Measurements from ENCODE around the gene NAPSA.
"Not testable (repeated sequence)": the region's sequence is repeated elsewhere in the genome, so short reads cannot be mapped to it uniquely, and the experiment has no call there.

NAPSA gene

DNA sequence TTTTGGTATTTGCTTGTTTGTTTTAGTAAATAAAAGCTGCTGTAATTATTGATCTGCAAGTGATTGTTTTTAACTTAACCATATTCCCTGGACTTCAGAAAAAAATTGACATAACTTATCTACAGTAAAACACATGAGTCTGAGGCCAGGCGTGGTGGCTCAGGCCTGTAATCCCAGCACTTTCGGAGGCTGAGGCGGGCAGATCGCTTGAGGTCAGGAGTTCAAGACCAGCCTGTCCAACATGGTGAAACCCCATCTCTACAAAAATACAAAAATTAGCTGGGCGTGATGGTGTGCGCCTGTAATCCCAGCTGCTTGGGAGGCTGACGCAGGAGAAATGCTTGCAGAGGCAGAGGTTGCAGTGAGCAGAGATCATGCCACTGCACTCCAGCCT is 12.0 kb downstream of the NAPSA start:
- not testable (repeated sequence) for H3K4ac ChIP-seq (ENCODE audit: low read depth, low read length); H3K23ac ChIP-seq (ENCODE audit: low read length); H3K9ac ChIP-seq (ENCODE audit: low read length); H3K79me2 ChIP-seq (ENCODE audit: control insufficient read depth, insufficient read depth, low read length, poor library complexity); H3K27ac ChIP-seq (ENCODE audit: low read depth, low read length); H3K9me3 ChIP-seq (ENCODE audit: insufficient read depth, low read depth, low read length); H4K8ac ChIP-seq (ENCODE audit: low read depth, low read length); H3K4me2 ChIP-seq (ENCODE audit: low read length); DNase-seq; H2AK5ac ChIP-seq (ENCODE audit: low read length); H2BK12ac ChIP-seq (ENCODE audit: low read length); H2BK5ac ChIP-seq (ENCODE audit: low read depth, low read length, poor library complexity); H4K12ac ChIP-seq (ENCODE audit: low read depth, low read length); H3K79me1 ChIP-seq (ENCODE audit: low read length); H3K4me1 ChIP-seq (ENCODE audit: control insufficient read depth in 1 of 2, insufficient read depth in 2 of 2, low read length in 2 of 2); H3K36me3 ChIP-seq (ENCODE audit: control insufficient read depth in 1 of 2, insufficient read depth in 2 of 2, low read length in 2 of 2); H3K4me3 ChIP-seq (ENCODE audit: low read depth, low read length); H3K14ac ChIP-seq (ENCODE audit: low read length); H3K27me3 ChIP-seq (ENCODE audit: insufficient read depth, low read length); H4K91ac ChIP-seq (ENCODE audit: low read depth, low read length); H2AFZ ChIP-seq (ENCODE audit: insufficient read depth, low read length, poor library complexity); H2BK120ac ChIP-seq (ENCODE audit: insufficient read depth, low read length, poor library complexity); H3K18ac ChIP-seq (ENCODE audit: low read length)
- WGBS (ENCODE audit: extremely low coverage, insufficient coverage, insufficient read length), result no CpG with 5 or more reads among the region's 7 CpGs

DNA sequence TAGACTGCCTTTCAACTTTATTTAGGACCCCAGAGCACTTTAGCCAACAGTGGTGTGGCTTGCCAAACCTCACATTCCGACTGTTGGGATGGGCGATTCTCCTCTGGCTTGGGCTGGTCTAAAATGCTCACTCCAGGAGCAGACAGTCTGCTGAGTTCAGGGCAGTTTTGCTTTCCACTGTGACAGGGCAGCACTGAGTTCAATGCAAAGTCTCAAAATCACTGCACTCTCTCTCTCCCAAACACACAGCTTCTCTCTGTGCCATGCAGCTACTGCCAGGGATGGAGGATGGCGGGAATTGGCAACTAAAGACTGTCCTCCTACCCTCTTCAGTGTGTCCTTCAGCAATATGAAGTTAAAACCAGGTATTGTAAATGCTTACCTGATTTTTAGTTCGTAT is 13.2 kb downstream of the NAPSA start:
- no peak overlapping the region for H3K23ac ChIP-seq (ENCODE audit: low read length)
- no peak overlapping the region for H2BK5ac ChIP-seq (ENCODE audit: low read depth, low read length, poor library complexity)
- no peaks in the 10 kb centered on the region for H3K27me3 ChIP-seq (ENCODE audit: insufficient read depth, low read length)
- no peak overlapping the region for H3K27ac ChIP-seq (ENCODE audit: low read depth, low read length)
- peaks cover 0 to 1% of the 10 kb centered on the region in 2 experiments for H3K36me3 ChIP-seq (ENCODE audit: control insufficient read depth in 1 of 2, insufficient read depth in 2 of 2, low read length in 2 of 2)
- no peak overlapping the region for H2AFZ ChIP-seq (ENCODE audit: insufficient read depth, low read length, poor library complexity)
- H3K79me1 ChIP-seq (ENCODE audit: low read length), result peaks cover 8% of the 10 kb centered on the region
- no peak overlapping the region for H3K4me3 ChIP-seq (ENCODE audit: low read depth, low read length)
- DNase-seq, result no peak
- H3K79me2 ChIP-seq (ENCODE audit: control insufficient read depth, insufficient read depth, low read length, poor library complexity), result no peaks in the 10 kb centered on the region
- no peak overlapping the region for H4K91ac ChIP-seq (ENCODE audit: low read depth, low read length)
- no peak overlapping the region for H3K18ac ChIP-seq (ENCODE audit: low read length)
- H3K4ac ChIP-seq (ENCODE audit: low read depth, low read length), result no peak overlapping the region
- no peak overlapping the region for H4K8ac ChIP-seq (ENCODE audit: low read depth, low read length)
- H3K14ac ChIP-seq (ENCODE audit: low read length), result no peak overlapping the region
- no CpG with 5 or more reads among the region's 4 CpGs for WGBS (ENCODE audit: extremely low coverage, insufficient coverage, insufficient read length)
- no peak overlapping the region for H2BK12ac ChIP-seq (ENCODE audit: low read length)
- H3K4me2 ChIP-seq (ENCODE audit: low read length), result no peak overlapping the region
- H3K9me3 ChIP-seq (ENCODE audit: insufficient read depth, low read depth, low read length), result no peaks in the 10 kb centered on the region
- H3K4me1 ChIP-seq (ENCODE audit: control insufficient read depth in 1 of 2, insufficient read depth in 2 of 2, low read length in 2 of 2), result peaks cover 14% of the 10 kb centered on the region in 2 experiments
- no peak overlapping the region for H2BK120ac ChIP-seq (ENCODE audit: insufficient read depth, low read length, poor library complexity)
- no peak overlapping the region for H4K12ac ChIP-seq (ENCODE audit: low read depth, low read length)
- H2AK5ac ChIP-seq (ENCODE audit: low read length), result no peak overlapping the region
- H3K9ac ChIP-seq (ENCODE audit: low read length), result no peak overlapping the region

DNA sequence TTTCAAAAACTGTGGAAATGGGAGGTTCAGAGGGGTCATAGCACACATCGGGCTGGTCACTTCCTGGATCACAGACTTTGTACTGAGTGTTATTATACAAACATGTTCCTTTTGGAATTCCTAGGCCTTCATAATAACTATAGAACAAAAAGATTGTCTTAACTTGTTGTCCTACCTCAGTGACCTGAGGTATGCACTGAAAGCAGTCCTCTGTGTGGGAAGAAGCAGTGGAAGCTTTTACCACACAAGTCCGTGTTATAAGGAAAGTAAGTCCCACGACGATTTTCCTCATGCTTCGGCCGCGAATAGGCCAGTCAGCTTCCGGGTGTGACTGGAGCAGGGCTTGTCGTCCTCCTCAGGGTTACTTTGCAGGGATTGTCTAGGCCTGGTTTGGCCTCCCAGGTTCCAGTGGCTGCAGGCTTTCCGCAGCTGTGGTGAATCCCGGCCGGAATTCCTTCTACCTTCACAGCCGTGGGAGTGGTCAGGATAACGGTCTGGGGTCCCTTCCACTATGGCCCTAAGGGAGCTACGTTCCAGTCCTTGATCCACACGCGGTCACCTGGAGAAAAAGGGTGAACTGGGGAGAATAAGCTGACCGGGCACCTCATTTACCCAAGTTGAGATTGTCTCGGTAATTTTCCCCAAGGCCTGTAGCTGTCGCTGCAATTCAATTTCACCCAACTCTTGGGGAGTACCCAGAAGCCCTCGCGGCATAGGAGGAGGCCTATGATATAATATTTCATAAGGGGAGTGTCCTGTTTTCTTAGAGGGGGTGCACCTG is 16.0 kb downstream of the NAPSA start:
- peak overlapping the region; percentile 45 for H2BK5ac ChIP-seq (ENCODE audit: low read depth, low read length, poor library complexity)
- H4K8ac ChIP-seq (ENCODE audit: low read depth, low read length), result peak overlapping the region; percentile 14
- peak overlapping the region; percentile 71 for H2AK5ac ChIP-seq (ENCODE audit: low read length)
- no peak overlapping the region for H3K4me2 ChIP-seq (ENCODE audit: low read length)
- no peak overlapping the region for H3K4ac ChIP-seq (ENCODE audit: low read depth, low read length)
- peaks cover 10% of the 10 kb centered on the region for H3K79me1 ChIP-seq (ENCODE audit: low read length)
- peak overlapping the region; percentile 60 for H3K18ac ChIP-seq (ENCODE audit: low read length)
- no peak overlapping the region for H4K12ac ChIP-seq (ENCODE audit: low read depth, low read length)
- H3K4me3 ChIP-seq (ENCODE audit: low read depth, low read length), result no peak overlapping the region
- peaks cover 7% of the 10 kb centered on the region in 2 experiments for H3K36me3 ChIP-seq (ENCODE audit: control insufficient read depth in 1 of 2, insufficient read depth in 2 of 2, low read length in 2 of 2)
- peak overlapping the region; percentile 42 for H2BK12ac ChIP-seq (ENCODE audit: low read length)
- H3K23ac ChIP-seq (ENCODE audit: low read length), result no peak overlapping the region
- H3K27me3 ChIP-seq (ENCODE audit: insufficient read depth, low read length), result no peaks in the 10 kb centered on the region
- H3K9me3 ChIP-seq (ENCODE audit: insufficient read depth, low read depth, low read length), result peaks cover 7% of the 10 kb centered on the region
- H3K79me2 ChIP-seq (ENCODE audit: control insufficient read depth, insufficient read depth, low read length, poor library complexity), result no peaks in the 10 kb centered on the region
- H3K4me1 ChIP-seq (ENCODE audit: control insufficient read depth in 1 of 2, insufficient read depth in 2 of 2, low read length in 2 of 2), result peaks cover 14 to 16% of the 10 kb centered on the region in 2 experiments
- no peak for DNase-seq
- H3K9ac ChIP-seq (ENCODE audit: low read length), result no peak overlapping the region
- H2AFZ ChIP-seq (ENCODE audit: insufficient read depth, low read length, poor library complexity), result no peak overlapping the region
- H3K27ac ChIP-seq (ENCODE audit: low read depth, low read length), result peak overlapping the region; percentile 59
- peak overlapping the region; percentile 74 for H2BK120ac ChIP-seq (ENCODE audit: insufficient read depth, low read length, poor library complexity)
- peak overlapping the region; percentile 83 for H3K14ac ChIP-seq (ENCODE audit: low read length)
- WGBS (ENCODE audit: extremely low coverage, insufficient coverage, insufficient read length), result no CpG with 5 or more reads among the region's 22 CpGs
- peak overlapping the region; percentile 79 for H4K91ac ChIP-seq (ENCODE audit: low read depth, low read length)

DNA sequence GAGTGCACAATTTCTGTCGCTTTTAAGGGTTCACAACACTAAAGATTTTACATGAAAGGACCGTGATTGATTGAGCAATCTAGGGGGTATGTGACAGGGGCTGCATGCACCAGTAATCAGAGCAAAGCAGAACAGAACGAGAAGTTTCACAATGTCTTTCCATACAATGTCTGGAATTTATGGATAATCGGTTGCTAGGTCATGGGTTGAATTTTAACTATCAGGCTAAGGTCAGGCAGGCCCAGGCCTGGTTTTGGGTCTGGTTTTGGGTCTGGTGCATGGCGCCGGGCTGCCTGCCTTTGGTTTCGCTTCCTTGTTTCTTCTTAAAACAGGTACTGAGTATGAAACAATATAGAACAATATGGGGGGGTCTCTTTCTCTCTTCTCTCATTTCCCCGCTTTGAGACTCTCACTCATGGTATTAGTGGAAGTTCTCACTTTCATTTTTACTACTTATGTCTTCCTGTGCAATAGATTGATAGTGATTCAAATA is 18.3 kb downstream of the NAPSA start:
- peaks cover 12 to 14% of the 10 kb centered on the region in 2 experiments for H3K36me3 ChIP-seq (ENCODE audit: control insufficient read depth in 1 of 2, insufficient read depth in 2 of 2, low read length in 2 of 2)
- H3K79me2 ChIP-seq (ENCODE audit: control insufficient read depth, insufficient read depth, low read length, poor library complexity); H4K91ac ChIP-seq (ENCODE audit: low read depth, low read length); H2AFZ ChIP-seq (ENCODE audit: insufficient read depth, low read length, poor library complexity); H3K79me1 ChIP-seq (ENCODE audit: low read length); H2BK120ac ChIP-seq (ENCODE audit: insufficient read depth, low read length, poor library complexity); H3K14ac ChIP-seq (ENCODE audit: low read length); H3K4me3 ChIP-seq (ENCODE audit: low read depth, low read length); DNase-seq; H4K12ac ChIP-seq (ENCODE audit: low read depth, low read length); H3K4ac ChIP-seq (ENCODE audit: low read depth, low read length); H3K18ac ChIP-seq (ENCODE audit: low read length); H3K27me3 ChIP-seq (ENCODE audit: insufficient read depth, low read length); H3K9ac ChIP-seq (ENCODE audit: low read length); H3K23ac ChIP-seq (ENCODE audit: low read length); H4K8ac ChIP-seq (ENCODE audit: low read depth, low read length); H2BK5ac ChIP-seq (ENCODE audit: low read depth, low read length, poor library complexity); H3K9me3 ChIP-seq (ENCODE audit: insufficient read depth, low read depth, low read length); H2BK12ac ChIP-seq (ENCODE audit: low read length); H2AK5ac ChIP-seq (ENCODE audit: low read length): not testable (repeated sequence)
- peaks cover 14 to 16% of the 10 kb centered on the region in 2 experiments for H3K4me1 ChIP-seq (ENCODE audit: control insufficient read depth in 1 of 2, insufficient read depth in 2 of 2, low read length in 2 of 2)
- WGBS (ENCODE audit: extremely low coverage, insufficient coverage, insufficient read length), result no CpG with 5 or more reads among the region's 8 CpGs
- H3K27ac ChIP-seq (ENCODE audit: low read depth, low read length), result peak overlapping the region; percentile 59
- peak overlapping the region; percentile 45 for H3K4me2 ChIP-seq (ENCODE audit: low read length)

Data from trophoblast cell (in vitro differentiated cells and primary cell).